ENCODE data around the gene MOGAT1. TPM values are rescaled to one million over a fixed set of nuclear protein-coding genes. Genes with fewer than 3 reads are reported as not detected.
A peak's percentile ranks its signal among the peaks of the same experiment; 100 is the strongest.

MOGAT1 gene
- total and polyA plus RNA-seq, 9 of the 15 experiments (the other 6 are each of a cell fraction or from before 2014, with no cell fraction given) = not detected

DNA sequence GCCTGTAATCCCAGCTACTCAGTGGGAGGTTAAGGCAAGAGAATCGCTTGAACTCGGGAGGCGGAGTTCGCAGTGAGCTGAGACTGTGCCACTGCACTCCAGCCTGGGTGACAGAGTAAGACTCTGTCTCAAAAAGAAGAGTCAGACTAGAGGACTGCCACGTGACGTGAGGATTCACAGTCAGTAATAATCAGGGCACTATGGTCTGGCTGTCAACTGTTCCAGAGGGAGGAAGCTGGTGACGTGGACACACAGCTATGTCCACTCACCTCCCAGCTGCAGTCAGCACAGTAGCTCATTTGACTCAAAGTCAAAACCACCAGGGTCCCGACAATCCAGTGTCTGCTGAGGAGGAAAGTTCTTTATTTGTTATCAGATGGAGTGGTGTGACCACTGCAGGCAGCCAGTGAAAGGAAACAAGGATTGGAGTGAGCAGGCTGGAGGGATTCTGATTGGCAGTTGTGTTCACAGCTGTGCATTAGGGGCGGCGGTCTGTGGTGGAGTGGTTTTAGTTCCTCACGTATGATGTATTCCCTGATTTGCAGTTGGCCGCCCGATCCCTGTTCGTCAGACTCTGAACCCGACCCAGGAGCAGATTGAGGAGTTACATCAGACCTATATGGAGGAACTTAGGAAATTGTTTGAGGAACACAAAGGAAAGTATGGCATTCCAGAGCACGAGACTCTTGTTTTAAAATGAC lies 37.9 kb downstream of the MOGAT1 start (continued):
- no peak for TF ChIP-seq ZNF780A (CRISPR knock-in tag; IDR thresholded peaks at IDR 0.05)
- TF ChIP-seq PHF8 (IDR thresholded peaks at IDR 0.05; ENCODE audit: borderline replicate concordance, low read length) = no peak; the same call in 1 of the 2 replicates
- no peak for TF ChIP-seq GMEB1 (CRISPR knock-in tag; IDR thresholded peaks at IDR 0.05)
- TF ChIP-seq, protein P1, sequence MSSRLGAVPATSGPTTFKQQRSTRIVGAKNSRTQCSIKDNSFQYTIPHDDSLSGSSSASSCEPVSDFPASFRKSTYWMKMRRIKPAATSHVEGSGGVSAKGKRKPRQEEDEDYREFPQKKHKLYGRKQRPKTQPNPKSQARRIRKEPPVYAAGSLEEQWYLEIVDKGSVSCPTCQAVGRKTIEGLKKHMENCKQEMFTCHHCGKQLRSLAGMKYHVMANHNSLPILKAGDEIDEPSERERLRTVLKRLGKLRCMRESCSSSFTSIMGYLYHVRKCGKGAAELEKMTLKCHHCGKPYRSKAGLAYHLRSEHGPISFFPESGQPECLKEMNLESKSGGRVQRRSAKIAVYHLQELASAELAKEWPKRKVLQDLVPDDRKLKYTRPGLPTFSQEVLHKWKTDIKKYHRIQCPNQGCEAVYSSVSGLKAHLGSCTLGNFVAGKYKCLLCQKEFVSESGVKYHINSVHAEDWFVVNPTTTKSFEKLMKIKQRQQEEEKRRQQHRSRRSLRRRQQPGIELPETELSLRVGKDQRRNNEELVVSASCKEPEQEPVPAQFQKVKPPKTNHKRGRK (tag; IDR thresholded peaks at IDR 0.05) = no peak
- no peak for TF ChIP-seq ZNF76 (CRISPR knock-in tag; IDR thresholded peaks at IDR 0.05; ENCODE audit: borderline replicate concordance)
- TF ChIP-seq GABPB2 (CRISPR knock-in tag; conservative IDR thresholded peaks at IDR 0.05) = no peak
- TF ChIP-seq GTF2A2 (tag; IDR thresholded peaks at IDR 0.05) = no peak
- TF ChIP-seq MIER1 (IDR thresholded peaks at IDR 0.05; ENCODE audit: low read depth) = no peak
- TF ChIP-seq ZNF23 (CRISPR knock-in tag; IDR thresholded peaks at IDR 0.05) = no peak
- TF ChIP-seq C11orf30 (IDR thresholded peaks at IDR 0.05; ENCODE audit: low read depth) = no peak
- no peak for TF ChIP-seq SIX5 (IDR thresholded peaks at IDR 0.05; ENCODE audit: borderline replicate concordance in 1 of 2, insufficient read depth in 1 of 2, low read depth in 1 of 2, low read length in 2 of 2)
- no peak for TF ChIP-seq NR2C2 (CRISPR knock-in tag; IDR thresholded peaks at IDR 0.05)
- TF ChIP-seq NR2C2 (tag; IDR thresholded peaks at IDR 0.05) = peak; percentile 50; the same call in 1 of the 2 replicates
- no peak for TF ChIP-seq ZNF41 (CRISPR knock-in tag; conservative IDR thresholded peaks at IDR 0.05)
- no peak for TF ChIP-seq KDM4B (IDR thresholded peaks at IDR 0.05; ENCODE audit: borderline replicate concordance in 2 of 2, low read depth in 1 of 2)
- no peak for TF ChIP-seq SRSF7 (optimal IDR thresholded peaks at IDR 0.05; ENCODE audit: low read depth, low read length)
- no peak for TF ChIP-seq ZNF324 (CRISPR knock-in tag; IDR thresholded peaks at IDR 0.05)
